Activated CD8-positive, alpha-beta memory T cell treated with anti-CD3 and anti-CD28 coated beads for 4 hours (primary cell): ENCODE results near the gene CCSER1.

Source experiments
- DNase-seq, 2 donors: peaks; one replicate each; pipeline ENCODE4 v3.0.0-alpha.2; 2020; ENCODE audit warnings: low read depth in 2 of 2

CCSER1 gene

DNA sequence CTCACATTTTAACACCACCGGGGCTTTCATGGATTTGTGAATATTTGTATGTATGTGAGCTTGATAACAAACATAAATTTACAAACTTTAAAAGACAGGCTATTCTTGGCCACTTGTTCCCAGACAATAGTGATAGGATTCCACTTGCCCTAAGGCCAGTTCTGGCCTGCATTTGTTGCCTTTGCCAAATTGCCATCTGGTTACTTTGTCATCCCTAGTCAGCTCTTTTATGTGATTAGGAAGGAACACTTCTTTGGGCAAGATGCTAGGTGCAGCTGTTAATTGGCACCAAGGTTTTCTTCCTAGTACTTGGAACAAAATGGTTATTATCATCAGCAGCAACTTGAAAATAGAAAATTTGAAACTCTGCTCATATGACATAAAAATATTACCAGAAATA lies 63.3 kb downstream of the CCSER1 start:
- DNase-seq: no peak

- no peak for DNase-seq
Observed at GRCh38 chr4:90198086-90198847, 71.1 kb downstream of the CCSER1 start.

GRCh38 chr4:90207887-90208454 lies 80.8 kb downstream of the CCSER1 start:
- no peak for DNase-seq

DNA sequence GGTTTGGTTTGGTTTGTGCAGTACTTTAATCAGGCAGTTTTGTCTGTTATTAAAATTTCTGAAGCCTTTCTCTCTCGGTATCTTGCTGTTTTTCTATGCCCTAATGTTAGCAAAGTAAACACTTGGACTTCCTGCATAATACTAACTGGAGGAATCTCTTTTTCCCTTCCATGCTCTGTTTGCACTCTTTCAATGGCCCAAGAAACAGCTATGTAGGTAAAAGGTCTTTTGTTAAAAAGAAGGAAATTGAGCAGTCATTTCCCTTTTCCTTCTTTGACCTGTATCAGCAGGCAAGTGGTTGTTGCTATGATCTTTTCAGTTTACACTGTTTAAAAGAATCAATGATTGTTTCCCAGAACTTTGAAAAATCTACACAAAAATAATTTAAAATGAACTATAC lies 82.7 kb downstream of the CCSER1 start:
- no peak for DNase-seq

- DNase-seq: no peak
Observed at GRCh38 chr4:90211174-90211573, 84.0 kb downstream of the CCSER1 start.

DNA sequence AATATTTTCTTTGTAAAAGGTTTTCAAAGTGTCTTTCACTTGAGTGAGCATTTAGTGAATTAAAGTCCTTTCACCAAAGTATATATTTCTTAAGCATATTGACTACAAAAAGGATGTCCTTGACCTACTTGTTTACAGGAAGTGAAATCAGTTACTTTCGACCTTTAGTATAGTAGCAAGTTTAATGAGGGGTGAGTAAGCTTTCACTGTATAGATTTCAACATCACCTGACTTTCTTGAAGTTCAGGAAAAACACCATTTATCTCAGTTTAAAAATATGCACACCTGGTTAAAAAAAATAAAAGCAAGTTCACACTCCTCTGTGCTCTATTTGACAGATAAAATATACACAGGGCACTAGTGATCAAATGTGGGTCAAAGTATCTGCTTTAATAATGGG lies 88.1 kb downstream of the CCSER1 start:
- no peak for DNase-seq

DNA sequence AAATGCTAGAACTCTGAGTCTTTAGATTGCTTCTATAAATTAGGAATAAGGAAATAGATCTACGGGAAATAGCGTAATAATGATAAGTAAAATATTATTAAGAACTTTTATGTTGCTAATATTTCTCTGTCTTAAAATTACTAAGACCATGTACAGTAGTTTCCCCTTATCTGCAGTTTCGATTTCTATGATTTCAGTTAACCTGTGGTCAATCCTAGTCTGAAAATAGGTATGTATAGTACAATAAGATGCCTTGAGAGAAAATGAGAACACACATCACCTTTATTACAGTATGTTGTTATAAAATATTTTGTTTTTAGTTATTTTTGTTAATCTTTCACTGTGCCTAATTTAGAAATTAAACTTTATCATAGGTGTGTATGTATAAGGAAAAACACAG lies 92.6 kb downstream of the CCSER1 start:
- DNase-seq: no peak

GRCh38 chr4:90220459-90220858 lies 93.3 kb downstream of the CCSER1 start:
- no peak for DNase-seq

- DNase-seq: no peak
Observed at GRCh38 chr4:90226734-90227133, 99.5 kb downstream of the CCSER1 start.

DNA sequence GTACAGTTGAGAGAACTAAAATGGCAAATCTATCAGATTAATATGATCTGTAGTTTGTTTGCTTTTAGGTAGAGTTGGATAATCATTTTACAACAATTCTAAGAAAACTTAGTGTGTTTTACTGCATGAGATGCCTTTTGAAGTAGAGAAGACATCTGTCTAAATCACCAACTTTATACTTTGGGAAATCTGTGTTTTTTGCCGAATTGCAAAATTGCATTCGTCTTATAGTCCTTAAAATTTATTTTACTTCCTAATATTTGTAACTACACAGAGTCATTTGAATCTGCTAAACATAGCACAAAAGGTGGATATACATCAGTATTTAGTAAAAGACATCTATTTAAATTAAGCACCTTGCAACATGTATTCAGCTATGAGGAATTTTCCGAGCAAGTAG lies 100.0 kb downstream of the CCSER1 start:
- DNase-seq: no peak

DNA sequence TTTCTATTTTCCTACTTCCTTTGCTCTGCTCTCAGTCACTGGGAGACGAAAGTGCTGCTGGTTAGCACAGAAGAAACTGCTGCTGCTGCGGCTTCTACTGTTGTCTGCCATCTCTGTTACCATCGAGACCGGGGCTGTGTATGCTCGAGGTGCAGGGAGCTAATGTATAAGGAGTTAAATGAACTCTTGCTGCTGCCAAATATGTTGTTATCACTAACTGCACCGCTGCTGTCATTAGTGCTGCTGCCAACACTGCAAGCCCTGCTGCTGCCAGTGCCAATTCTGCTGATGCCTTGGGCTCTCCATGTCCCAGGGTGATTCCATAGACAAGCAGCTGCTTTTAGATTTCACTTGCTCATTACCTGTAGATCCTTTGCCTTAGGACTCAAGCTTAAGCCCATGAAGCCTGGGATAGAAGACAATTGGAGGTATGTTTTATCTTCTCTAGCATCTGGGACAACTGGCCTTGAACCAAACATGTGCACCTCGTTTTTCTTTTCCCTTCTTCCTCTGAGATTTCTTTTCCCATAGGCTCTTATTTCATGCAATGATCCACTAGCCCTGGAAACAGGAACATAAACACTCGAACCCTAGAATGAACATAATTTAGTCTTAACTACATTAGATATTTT lies 107.8 kb downstream of the CCSER1 start:
- no peak for DNase-seq

DNA sequence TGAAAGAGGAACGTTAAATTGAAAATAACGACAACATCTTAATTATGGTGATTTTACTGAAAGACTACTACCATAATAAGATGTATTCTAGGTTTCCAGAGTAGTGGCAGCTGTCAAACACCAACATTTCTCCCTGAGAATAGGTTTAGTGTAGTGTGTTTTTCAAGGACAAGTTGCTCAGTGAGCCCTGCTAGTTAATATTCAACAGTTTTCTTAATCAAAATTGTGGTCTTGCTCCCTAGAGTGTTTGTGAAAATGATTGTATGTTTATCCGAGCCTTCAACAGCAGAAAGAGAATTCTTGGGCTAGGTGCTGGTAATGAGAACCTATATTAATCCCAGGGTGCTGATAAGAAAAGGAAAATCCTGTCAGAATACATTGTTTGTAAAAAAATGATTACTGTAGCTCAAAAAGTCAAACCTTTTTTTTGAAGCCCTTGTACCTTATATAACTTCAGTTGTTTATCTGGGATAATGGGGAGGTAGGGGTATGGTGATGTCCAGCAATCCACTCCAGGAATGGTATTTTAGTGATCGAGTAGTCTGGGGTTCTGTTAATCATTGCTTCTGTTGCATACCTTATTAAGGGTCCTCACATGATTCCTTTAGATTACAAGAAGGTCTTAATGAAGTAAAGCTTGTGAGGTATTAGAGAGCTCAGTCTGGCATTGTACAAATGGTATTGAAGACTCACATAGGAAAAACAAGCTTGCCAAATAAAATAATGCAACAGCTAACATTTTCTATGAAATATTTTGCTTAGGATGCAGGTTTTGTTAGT lies 110.7 kb downstream of the CCSER1 start:
- no peak for DNase-seq

- DNase-seq: no peak
Observed at GRCh38 chr4:90240333-90240732, 113.1 kb downstream of the CCSER1 start.

GRCh38 chr4:90241008-90241407 lies 113.8 kb downstream of the CCSER1 start:
- no peak for DNase-seq

DNA sequence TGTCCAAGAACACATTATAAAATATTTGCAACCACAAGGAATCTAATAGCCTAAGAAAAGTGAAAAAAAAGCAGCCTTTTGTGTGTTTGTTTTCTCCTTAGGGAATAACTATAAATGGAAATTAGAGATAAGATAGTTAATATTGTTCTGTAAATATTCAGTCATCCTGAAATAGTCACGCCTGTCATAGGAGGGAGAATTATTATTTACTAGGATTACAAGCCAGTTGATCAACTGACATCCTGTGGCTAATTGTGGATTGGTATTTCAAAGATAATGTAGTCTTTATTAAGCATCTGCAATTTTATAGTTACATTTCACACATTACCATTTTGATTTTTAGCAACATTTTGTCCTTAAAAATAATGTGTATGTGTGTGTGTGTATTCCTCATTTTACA lies 118.6 kb downstream of the CCSER1 start:
- no peak for DNase-seq

DNA sequence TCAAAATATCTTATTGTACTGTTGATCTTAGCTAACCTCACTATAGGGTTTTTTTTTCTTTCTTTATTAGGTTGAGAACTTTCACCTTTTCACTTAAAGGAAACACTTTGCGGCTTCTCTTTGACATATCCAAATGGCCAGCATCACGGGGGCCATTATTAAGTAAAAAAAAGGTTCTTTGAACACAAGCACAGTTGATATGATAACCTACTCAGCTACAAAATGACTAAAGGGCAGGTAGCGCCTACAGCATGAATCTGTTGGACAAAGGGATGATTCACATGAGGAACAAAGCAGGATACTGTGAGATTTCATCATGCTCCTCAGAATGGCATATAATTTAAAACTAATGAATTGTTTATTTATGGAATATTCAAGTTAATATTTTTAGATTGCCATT lies 119.6 kb downstream of the CCSER1 start:
- DNase-seq: no peak

- DNase-seq: no peak
Observed at GRCh38 chr4:90254357-90254756, 127.2 kb downstream of the CCSER1 start.

DNA sequence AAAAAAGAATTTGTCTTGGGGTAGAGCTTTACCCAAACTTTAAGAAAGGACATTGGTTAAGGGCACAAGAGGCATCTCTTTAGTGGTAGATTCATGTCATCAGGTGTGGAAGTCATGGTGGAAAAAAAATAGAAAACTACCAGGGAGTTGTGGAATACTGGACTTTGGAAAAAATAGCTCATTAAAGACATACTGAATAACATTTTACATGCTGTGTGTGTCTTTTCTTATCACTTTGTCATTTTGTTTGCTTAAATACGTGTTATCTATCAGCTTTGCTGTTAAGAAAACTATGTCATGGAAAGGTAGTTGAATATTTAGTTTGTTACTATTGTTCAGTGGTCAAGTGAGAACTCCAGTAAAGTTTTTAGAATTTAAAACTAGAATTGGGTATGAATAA lies 147.0 kb downstream of the CCSER1 start:
- no peak for DNase-seq

DNA sequence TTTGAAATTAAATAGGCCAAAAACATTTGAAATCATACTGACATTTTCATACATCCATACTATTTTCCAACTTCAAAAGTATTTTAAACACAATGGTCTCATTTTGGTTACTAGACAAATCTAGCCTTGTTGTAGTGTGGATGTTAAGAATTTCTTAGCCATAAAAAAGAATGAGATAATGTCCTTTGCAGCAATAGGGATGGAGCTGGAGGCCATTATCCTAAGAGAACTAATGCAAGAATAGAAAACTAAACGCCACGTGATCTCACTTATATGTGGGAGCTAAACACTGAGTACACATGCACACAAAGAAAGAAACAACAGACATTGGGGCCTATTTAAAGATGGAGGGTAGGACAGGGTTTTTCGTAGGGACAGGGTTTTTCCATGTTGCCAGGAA lies 153.8 kb downstream of the CCSER1 start:
- no peak for DNase-seq

- no peak for DNase-seq
Observed at GRCh38 chr4:90281541-90282355, 154.6 kb downstream of the CCSER1 start.

- DNase-seq: no peak
Observed at GRCh38 chr4:90290345-90290744, 163.2 kb downstream of the CCSER1 start.

GRCh38 chr4:90292438-90292837 lies 165.2 kb downstream of the CCSER1 start:
- DNase-seq: no peak
